ENCODE results near the gene CD300LD.

DNA sequence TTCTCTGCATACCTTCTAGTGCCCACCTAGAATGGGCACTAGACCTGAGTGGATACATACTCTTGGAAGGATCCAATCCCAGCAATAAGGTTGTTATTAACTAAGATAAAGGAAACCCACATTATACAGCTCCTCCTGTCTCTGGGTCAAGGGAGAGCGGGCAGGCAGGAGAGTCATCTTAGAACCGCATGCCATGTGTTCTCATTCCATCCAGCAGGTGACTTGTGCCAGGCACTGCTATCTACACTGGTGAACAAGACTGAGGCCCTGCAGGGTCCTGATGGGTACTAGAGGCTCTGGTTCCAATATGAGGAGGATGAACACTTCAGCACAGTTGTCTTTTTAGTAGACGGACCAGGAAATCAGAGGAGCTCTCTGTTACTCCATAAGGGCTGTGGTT is 18.9 kb downstream of the CD300LD start:
- TF ChIP-seq, protein P1, sequence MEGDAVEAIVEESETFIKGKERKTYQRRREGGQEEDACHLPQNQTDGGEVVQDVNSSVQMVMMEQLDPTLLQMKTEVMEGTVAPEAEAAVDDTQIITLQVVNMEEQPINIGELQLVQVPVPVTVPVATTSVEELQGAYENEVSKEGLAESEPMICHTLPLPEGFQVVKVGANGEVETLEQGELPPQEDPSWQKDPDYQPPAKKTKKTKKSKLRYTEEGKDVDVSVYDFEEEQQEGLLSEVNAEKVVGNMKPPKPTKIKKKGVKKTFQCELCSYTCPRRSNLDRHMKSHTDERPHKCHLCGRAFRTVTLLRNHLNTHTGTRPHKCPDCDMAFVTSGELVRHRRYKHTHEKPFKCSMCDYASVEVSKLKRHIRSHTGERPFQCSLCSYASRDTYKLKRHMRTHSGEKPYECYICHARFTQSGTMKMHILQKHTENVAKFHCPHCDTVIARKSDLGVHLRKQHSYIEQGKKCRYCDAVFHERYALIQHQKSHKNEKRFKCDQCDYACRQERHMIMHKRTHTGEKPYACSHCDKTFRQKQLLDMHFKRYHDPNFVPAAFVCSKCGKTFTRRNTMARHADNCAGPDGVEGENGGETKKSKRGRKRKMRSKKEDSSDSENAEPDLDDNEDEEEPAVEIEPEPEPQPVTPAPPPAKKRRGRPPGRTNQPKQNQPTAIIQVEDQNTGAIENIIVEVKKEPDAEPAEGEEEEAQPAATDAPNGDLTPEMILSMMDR (conservative IDR thresholded peaks at IDR 0.05): no peak
- TF ChIP-seq EZH2 (IDR thresholded peaks at IDR 0.05; ENCODE audit: low read depth): no peak
